PC-3 (cell line): ENCODE data around the gene SLC38A5. TPM values are rescaled to one million over a fixed set of nuclear protein-coding genes. Genes with fewer than 3 reads are reported as not detected.
"Not testable (repeated sequence)": the region's sequence is repeated elsewhere in the genome, so short reads cannot be mapped to it uniquely, and the experiment has no call there.

ENCODE experiments used
- ATAC-seq: fragments of 200-7000 bp; cut with Tn5 transposase; 2 replicates; pipeline ENCODE4 v1.9.1; 2020; ENCODE audit warnings: mild to moderate bottlenecking, moderate library complexity
- Bru-seq: library from RNA; stranded (reverse); fragments of 400-500 nt; gene quantifications from one replicate; lab custom pipeline; 2021; lab: Mats Ljungman, UMichigan
- BruChase-seq, 2 experiments: library from RNA; stranded (reverse); fragments of 400-500 nt; gene quantifications; one replicate each; lab custom pipeline; 2021; lab: Mats Ljungman, UMichigan
- BruUV-seq: library from RNA; stranded (reverse); fragments of 400-500 nt; replicated peaks from 2 replicates; lab custom pipeline; 2021; lab: Mats Ljungman, UMichigan
- CTCF ChIA-PET: fragments of 300-600 bp; sonication (Branson Sonifier 250); formaldehyde crosslinking; loops from one replicate; lab custom pipeline; 2022; ENCODE audit warnings: antibody characterized with exemption; lab: Charles Lee
- POLR2A ChIA-PET: fragments of 300-600 bp; sonication (Branson Sonifier 250); formaldehyde crosslinking; loops from one replicate; lab custom pipeline; 2022; ENCODE audit warnings: antibody characterized with exemption; ENCODE audit not compliant: unreplicated experiment; lab: Charles Lee
- DNase-seq: peaks from one replicate; pipeline ENCODE4 v3.0.0-alpha.2; 2015
- H2AFZ ChIP-seq: fragments of 300-600 bp; sonication (generic); 2 replicates; pipeline ENCODE4 v1.6.0; 2016; ENCODE audit warnings: antibody characterized with exemption, low read length
- H3F3A ChIP-seq: fragments of 300-600 bp; sonication (generic); one replicate; pipeline ENCODE4 v1.6.0; 2017; ENCODE audit warnings: antibody characterized with exemption, low read length, control low read depth, mild to moderate bottlenecking; ENCODE audit not compliant: unreplicated experiment
- H3K27ac ChIP-seq: fragments of 300-600 bp; sonication (generic); 2 replicates; pipeline ENCODE4 v1.5.1; 2016; ENCODE audit warnings: mild to moderate bottlenecking, low read length
- H3K27me3 ChIP-seq: fragments of 300-600 bp; sonication (generic); 2 replicates; pipeline ENCODE4 v1.6.1; 2016; ENCODE audit warnings: low read length, mixed read lengths
- H3K36me3 ChIP-seq: fragments of 300-600 bp; sonication (generic); 2 replicates; pipeline ENCODE4 v1.6.1; 2016; ENCODE audit warnings: low read depth, mixed run types, low read length, mixed read lengths
- H3K4me1 ChIP-seq: fragments of 300-600 bp; sonication (generic); 2 replicates; pipeline ENCODE4 v1.5.1; 2016; ENCODE audit warnings: low read length; ENCODE audit not compliant: insufficient read depth
- H3K4me2 ChIP-seq: fragments of 300-600 bp; sonication (generic); 2 replicates; pipeline ENCODE4 v1.6.0; 2016; ENCODE audit warnings: low read length
- H3K4me3 ChIP-seq: fragments of 300-600 bp; sonication (generic); 2 replicates; pipeline ENCODE4 v1.5.1; 2016; ENCODE audit warnings: mild to moderate bottlenecking, low read length, mixed read lengths
- H3K79me2 ChIP-seq: fragments of 300-600 bp; sonication (generic); 2 replicates; pipeline ENCODE4 v1.6.1; 2017; ENCODE audit warnings: low read length, mixed read lengths
- H3K9ac ChIP-seq: fragments of 300-600 bp; sonication (generic); 2 replicates; pipeline ENCODE4 v1.6.0; 2016; ENCODE audit warnings: mild to moderate bottlenecking, low read length
- H3K9me2 ChIP-seq: fragments of 300-600 bp; sonication (generic); replicated peaks from 2 replicates; pipeline ENCODE4 v1.6.1; 2016; ENCODE audit warnings: mixed run types, low read length, mixed read lengths
- H3K9me3 ChIP-seq: fragments of 300-600 bp; sonication (generic); 2 replicates; pipeline ENCODE4 v1.6.1; 2016; ENCODE audit warnings: low read length, mixed read lengths
- H4K20me1 ChIP-seq: fragments of 300-600 bp; sonication (generic); 2 replicates; pipeline ENCODE4 v1.6.1; 2016; ENCODE audit warnings: low read length, mixed read lengths
- CTCF ChIP-seq: fragments of 300-600 bp; sonication (generic); conservative IDR thresholded peaks from 2 replicates; pipeline ENCODE4 v1.5.1; 2017; ENCODE audit warnings: antibody characterized with exemption, low read depth, mild to moderate bottlenecking, low read length
- EZH2 ChIP-seq: fragments of 300-600 bp; sonication (generic); IDR thresholded peaks from one replicate; pipeline ENCODE4 v1.6.1; 2017; ENCODE audit warnings: antibody characterized with exemption, mild to moderate bottlenecking, low read length; ENCODE audit not compliant: unreplicated experiment
- EZH2phosphoT487 ChIP-seq: fragments of 300-600 bp; sonication (generic); IDR thresholded peaks from 2 replicates; pipeline ENCODE4 v1.6.1; 2018; ENCODE audit warnings: mild to moderate bottlenecking, antibody characterized with exemption, low read length, borderline replicate concordance
- intact Hi-C: fragments of 100-400 bp; cut with micrococcal nuclease; formaldehyde crosslinking; loops from 2 replicates; pipeline ENCODE4 v1.9.0; 2023
- long read RNA-seq: library from polyadenylated mRNA; unstranded; transcript quantifications from one replicate; pipeline ENCODE4 v2.0.0, GENCODE V29; 2021; ENCODE audit not compliant: unreplicated experiment
- total RNA-seq: library from RNA; depleted of rRNA; stranded (reverse); fragments of >200 nt; gene quantifications from 2 replicates; pipeline ENCODE4 v1.2.3, GENCODE V29; 2014; rRNA removed

The SLC38A5 gene
- total RNA-seq = 1.6 and 2.4 TPM in 2 replicates
- Bru-seq, nascent RNA = percentile 30 among the genes with signal in this experiment
- percentile 40 among the genes with signal in this experiment for BruChase-seq, experiment 1, labeled RNA remaining after a 6-hour chase
- BruChase-seq, experiment 2, labeled RNA remaining after a 2-hour chase = percentile 22 among the genes with signal in this experiment
- long read RNA-seq = 0 reads

GRCh38 chrX:48470110-48470832 lies at the start of gene SLC38A5:
Gene SLC38A5, minus strand, starts transcription at chrX:48470260. Its CDS starts 2,336 bp downstream, at chrX:48467924.
- Histone ChIP-seq H3K9ac (no peak within 1 kb of the TSS), H3K79me2 (peaks cover 8% of the 10 kb centered on the region), H3K4me3 (no peak within 1 kb of the TSS), H3K4me2 (no peak within 1 kb of the TSS), H3K4me1 (peaks cover 16% of the 10 kb centered on the region), H4K20me1 (no peaks in the 10 kb centered on the region), H3K27me3 (no peaks in the 10 kb centered on the region), H3K36me3 (no peaks in the 10 kb centered on the region), H3K9me3 (no peaks in the 10 kb centered on the region), H2AFZ (no peak within 1 kb of the TSS), H3K27ac (no peak within 1 kb of the TSS), H3F3A (no peaks in the 10 kb centered on the region), H3K9me2 (no peaks in the 10 kb centered on the region)
- BruUV-seq = no TSS peak
- POLR2A ChIA-PET = no interaction called here
- no peak for TF ChIP-seq CTCF
- no peak for TF ChIP-seq EZH2phosphoT487
- no peak for TF ChIP-seq EZH2
- CTCF ChIA-PET = no interaction called here
- ATAC-seq (no peak), DNase-seq (no peak)
- intact Hi-C loops = no loop called here

- CTCF ChIA-PET, H3K36me3 ChIP-seq, H3K27ac ChIP-seq, ATAC-seq, H3K9ac ChIP-seq, H3K9me3 ChIP-seq, H3K27me3 ChIP-seq, H2AFZ ChIP-seq, DNase-seq, BruUV-seq, H3K9me2 ChIP-seq, intact Hi-C loops, H3K4me2 ChIP-seq, H3K4me3 ChIP-seq, H4K20me1 ChIP-seq, H3K4me1 ChIP-seq, H3F3A ChIP-seq, POLR2A ChIA-PET: not testable (repeated sequence)
- peaks cover 23% of the 10 kb centered on the region for H3K79me2 ChIP-seq
Measured at GRCh38 chrX:48519481-48519880, 49.4 kb upstream of the SLC38A5 start.

- Histone ChIP-seq H3K4me2 (no peak overlapping the region), H3K79me2 (peaks cover 3% of the 10 kb centered on the region), H3K4me1 (no peaks in the 10 kb centered on the region), H3K4me3 (no peak overlapping the region), H3K9ac (no peak overlapping the region), H2AFZ (no peak overlapping the region), H3K27ac (no peak overlapping the region), H3K9me3 (no peaks in the 10 kb centered on the region), H4K20me1 (no peaks in the 10 kb centered on the region), H3K36me3 (no peaks in the 10 kb centered on the region), H3K27me3 (no peaks in the 10 kb centered on the region), H3K9me2 (no peaks in the 10 kb centered on the region), H3F3A (no peaks in the 10 kb centered on the region)
- no peak for DNase-seq
- ChIA-PET CTCF (no interaction called here), POLR2A (interaction anchor here (0.5 kb wide), 1 partner anchor 231 kb away, joined by 7 read pairs; no protein-coding TSS in a partner anchor)
- no peak for ATAC-seq
- BruUV-seq = no TSS peak
- TF ChIP-seq EZH2 (no peak), EZH2phosphoT487 (no peak), CTCF (no peak)
- intact Hi-C loops = no loop called here
Measured at GRCh38 chrX:48516987-48517386, 46.9 kb upstream of the SLC38A5 start.
